Measurements from ENCODE around the gene FBN2. TPM values are rescaled to one million over a fixed set of nuclear protein-coding genes. Genes with fewer than 3 reads are reported as not detected.
"Not testable (repeated sequence)": the region's sequence is repeated elsewhere in the genome, so short reads cannot be mapped to it uniquely, and the experiment has no call there.

Gene FBN2
- total RNA-seq, 1 donor from 2014 or later, result 0.49 TPM

DNA sequence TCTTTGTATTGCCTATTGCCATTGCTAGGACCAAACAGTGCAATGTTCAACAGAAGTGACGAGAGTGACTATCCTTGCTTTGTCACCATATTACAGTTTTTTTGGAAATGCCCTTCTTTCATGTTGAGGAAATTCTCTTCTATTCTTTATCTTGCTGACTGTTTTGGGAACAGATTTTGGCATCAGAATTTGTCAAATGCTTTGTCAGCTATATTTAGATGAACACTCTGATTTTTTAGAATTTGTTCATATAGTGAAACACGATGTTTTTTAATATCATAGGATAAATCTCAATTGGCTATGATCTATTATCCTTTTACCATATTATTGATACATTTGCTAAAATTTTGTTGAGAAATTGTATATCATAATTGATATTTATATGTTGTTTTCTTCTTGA is 31.4 kb downstream of the FBN2 start:
- H3K27me3 ChIP-seq, result no peaks in the 10 kb centered on the region
- no peak overlapping the region for H3K27ac ChIP-seq
- H3K4me3 ChIP-seq, result no peak overlapping the region
- intact Hi-C loops (cut with DNase I), result loop anchor here (10.0 kb wide), 1 partner anchor 292 kb away; no protein-coding TSS in a partner anchor
- no peaks in the 10 kb centered on the region for H3K9me3 ChIP-seq
- TF ChIP-seq POLR2AphosphoS5 (IDR thresholded peaks at IDR 0.05; ENCODE audit: insufficient read depth in 1 of 2, low read depth in 1 of 2) (no peak), POLR2A (IDR thresholded peaks at IDR 0.05) (no peak)
- TF ChIP-seq, protein P1, sequence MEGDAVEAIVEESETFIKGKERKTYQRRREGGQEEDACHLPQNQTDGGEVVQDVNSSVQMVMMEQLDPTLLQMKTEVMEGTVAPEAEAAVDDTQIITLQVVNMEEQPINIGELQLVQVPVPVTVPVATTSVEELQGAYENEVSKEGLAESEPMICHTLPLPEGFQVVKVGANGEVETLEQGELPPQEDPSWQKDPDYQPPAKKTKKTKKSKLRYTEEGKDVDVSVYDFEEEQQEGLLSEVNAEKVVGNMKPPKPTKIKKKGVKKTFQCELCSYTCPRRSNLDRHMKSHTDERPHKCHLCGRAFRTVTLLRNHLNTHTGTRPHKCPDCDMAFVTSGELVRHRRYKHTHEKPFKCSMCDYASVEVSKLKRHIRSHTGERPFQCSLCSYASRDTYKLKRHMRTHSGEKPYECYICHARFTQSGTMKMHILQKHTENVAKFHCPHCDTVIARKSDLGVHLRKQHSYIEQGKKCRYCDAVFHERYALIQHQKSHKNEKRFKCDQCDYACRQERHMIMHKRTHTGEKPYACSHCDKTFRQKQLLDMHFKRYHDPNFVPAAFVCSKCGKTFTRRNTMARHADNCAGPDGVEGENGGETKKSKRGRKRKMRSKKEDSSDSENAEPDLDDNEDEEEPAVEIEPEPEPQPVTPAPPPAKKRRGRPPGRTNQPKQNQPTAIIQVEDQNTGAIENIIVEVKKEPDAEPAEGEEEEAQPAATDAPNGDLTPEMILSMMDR (IDR thresholded peaks at IDR 0.05), result no peak
- no peaks in the 10 kb centered on the region for H3K4me1 ChIP-seq
- DNase-seq (ENCODE audit: extremely low spot score in 2 of 2), result no peak
- no peaks in the 10 kb centered on the region for H3K36me3 ChIP-seq

DNA sequence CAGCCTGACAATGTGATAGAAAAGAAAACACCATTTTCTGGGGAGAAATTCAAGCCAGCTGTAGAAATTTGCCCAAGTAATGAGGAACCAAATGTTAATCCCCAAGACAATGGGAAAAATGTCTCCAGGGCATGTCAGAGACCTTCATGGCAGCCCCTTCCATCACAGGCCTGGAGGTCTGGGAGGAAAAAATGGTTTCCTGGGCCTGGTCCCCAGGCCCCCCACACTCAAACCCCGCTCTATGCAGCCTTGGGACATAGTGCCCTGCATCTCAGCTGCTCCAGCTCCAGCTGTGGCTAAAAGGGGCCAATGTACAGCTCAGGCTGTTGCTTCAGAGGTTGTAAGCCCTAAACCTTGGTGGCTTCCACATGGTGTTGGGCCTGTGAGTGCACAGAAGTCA is 34.3 kb downstream of the FBN2 start:
- not testable (repeated sequence) for H3K4me3 ChIP-seq; H3K27me3 ChIP-seq; H3K4me1 ChIP-seq; H3K36me3 ChIP-seq; H3K27ac ChIP-seq; DNase-seq (ENCODE audit: extremely low spot score in 2 of 2); H3K9me3 ChIP-seq
- intact Hi-C loops (cut with DNase I), result loop anchor here (10.0 kb wide), 1 partner anchor 289 kb away; no protein-coding TSS in a partner anchor

DNA sequence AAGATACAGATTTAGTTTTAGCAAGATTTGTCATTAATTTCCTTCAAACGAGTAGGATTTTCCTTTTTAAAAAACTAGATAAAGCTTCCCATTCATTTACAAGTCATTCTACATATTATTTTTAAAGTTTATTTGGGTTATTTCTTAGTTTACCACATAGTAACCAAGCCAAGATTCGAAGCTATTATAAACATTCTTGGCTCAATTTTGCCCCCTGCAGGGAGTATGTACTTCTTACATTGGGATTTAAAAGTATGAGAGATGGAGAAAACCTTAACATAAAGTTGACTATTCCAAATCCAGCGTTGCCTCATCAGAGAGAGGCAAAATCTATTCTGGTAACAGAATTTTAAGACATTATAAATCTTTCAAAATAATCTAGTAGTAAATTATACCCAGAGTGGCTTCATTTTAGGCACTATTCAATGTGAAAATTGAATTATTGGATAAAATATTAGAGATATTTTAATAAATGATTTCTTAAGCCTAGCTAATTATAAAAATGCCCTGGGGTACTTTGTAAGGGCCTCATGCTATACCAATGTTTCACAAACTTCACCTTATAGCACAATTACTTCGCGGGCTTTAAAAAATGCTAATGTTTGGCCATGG is 39.1 kb downstream of the FBN2 start:
- no peak overlapping the region for H3K27ac ChIP-seq
- no peak for TF ChIP-seq POLR2AphosphoS5 (IDR thresholded peaks at IDR 0.05; ENCODE audit: insufficient read depth in 1 of 2, low read depth in 1 of 2)
- TF ChIP-seq, protein P1 (IDR thresholded peaks at IDR 0.05), result peak in 2 of 3 experiments; percentile 15 to 25
- no peak overlapping the region for H3K4me3 ChIP-seq
- intact Hi-C loops (cut with DNase I), result no loop called here
- no peaks in the 10 kb centered on the region for H3K36me3 ChIP-seq
- no peaks in the 10 kb centered on the region for H3K9me3 ChIP-seq
- no peaks in the 10 kb centered on the region for H3K4me1 ChIP-seq
- no peaks in the 10 kb centered on the region for H3K27me3 ChIP-seq
- DNase-seq (ENCODE audit: extremely low spot score in 2 of 2), result no peak

DNA sequence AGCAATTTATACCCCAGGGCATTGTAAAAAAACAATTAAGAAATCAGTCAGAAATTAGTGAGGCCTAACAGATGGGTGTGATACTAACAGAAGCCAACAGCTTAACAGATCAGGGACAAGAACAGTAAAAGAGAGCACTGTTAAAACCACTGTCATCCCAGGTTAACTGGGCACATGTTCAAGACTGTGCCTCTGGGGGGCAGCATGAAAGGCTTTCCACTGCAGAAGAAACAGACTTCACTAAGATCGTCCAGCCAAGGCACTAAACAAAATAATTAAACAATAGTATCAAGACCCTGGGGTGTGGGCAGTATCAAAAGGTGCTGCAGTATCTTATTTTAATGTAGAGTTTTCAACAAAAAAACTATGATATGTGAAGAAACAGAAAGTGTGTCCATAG is 43.5 kb downstream of the FBN2 start:
- Histone ChIP-seq H3K4me3 (no peak overlapping the region), H3K4me1 (no peaks in the 10 kb centered on the region), H3K36me3 (no peaks in the 10 kb centered on the region), H3K27ac (no peak overlapping the region), H3K9me3 (no peaks in the 10 kb centered on the region), H3K27me3 (no peaks in the 10 kb centered on the region)
- DNase-seq (ENCODE audit: extremely low spot score in 2 of 2), result no peak
- intact Hi-C loops (cut with DNase I), result no loop called here
- TF ChIP-seq, protein P1 (IDR thresholded peaks at IDR 0.05), result no peak
- TF ChIP-seq POLR2A (IDR thresholded peaks at IDR 0.05), result no peak
- no peak for TF ChIP-seq POLR2AphosphoS5 (IDR thresholded peaks at IDR 0.05; ENCODE audit: insufficient read depth in 1 of 2, low read depth in 1 of 2)

- Histone ChIP-seq H3K9me3 (no peaks in the 10 kb centered on the region), H3K27ac (no peak overlapping the region), H3K4me3 (no peak overlapping the region), H3K4me1 (no peaks in the 10 kb centered on the region), H3K27me3 (no peaks in the 10 kb centered on the region), H3K36me3 (no peaks in the 10 kb centered on the region)
- intact Hi-C loops (cut with DNase I), result no loop called here
- no peak for DNase-seq (ENCODE audit: extremely low spot score in 2 of 2)
- TF ChIP-seq POLR2AphosphoS5 (IDR thresholded peaks at IDR 0.05; ENCODE audit: insufficient read depth in 1 of 2, low read depth in 1 of 2), result no peak
- TF ChIP-seq, protein P1 (IDR thresholded peaks at IDR 0.05), result no peak
- no peak for TF ChIP-seq POLR2A (IDR thresholded peaks at IDR 0.05)
Measured at GRCh38 chr5:128493657-128494329, 44.3 kb downstream of the FBN2 start.
